CD4-positive, alpha-beta T cell treated with Interleukin-15 for 4 hours (primary cell): ENCODE measurements around the gene NEDD4L.
"Not testable (repeated sequence)": the region's sequence is repeated elsewhere in the genome, so short reads cannot be mapped to it uniquely, and the experiment has no call there.

Source experiments
- DNase-seq: peaks from one replicate; pipeline ENCODE4 v3.0.0-alpha.2; 2020; ENCODE audit warnings: low spot score

Gene NEDD4L

GRCh38 chr18:58269931-58270330 lies 225.9 kb downstream of the NEDD4L start:
- DNase-seq, result no peak

- no peak for DNase-seq
Measured at GRCh38 chr18:58270396-58270795, 226.4 kb downstream of the NEDD4L start.

- DNase-seq, result no peak
Measured at GRCh38 chr18:58271770-58272169, 227.7 kb downstream of the NEDD4L start.

DNA sequence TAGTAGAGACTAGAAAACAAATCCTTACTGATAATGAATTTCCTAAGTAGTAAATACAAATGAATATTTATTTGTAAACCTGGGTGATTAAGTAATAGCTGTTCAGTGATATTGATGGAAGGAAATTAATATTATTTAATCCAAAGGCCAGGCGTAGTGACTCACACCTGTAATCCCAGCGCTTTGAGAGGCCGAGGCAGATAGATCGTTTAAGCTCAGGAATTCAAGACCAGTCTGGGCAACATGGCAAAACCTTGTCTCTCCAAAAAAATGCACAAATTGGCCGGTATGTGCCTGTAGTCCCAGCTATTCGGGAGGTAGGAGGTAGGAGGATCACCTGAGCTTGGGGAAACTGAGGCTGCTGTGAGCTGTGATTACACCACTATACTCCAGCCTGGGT lies 228.2 kb downstream of the NEDD4L start:
- DNase-seq, result no peak

- no peak for DNase-seq
Measured at GRCh38 chr18:58272779-58273435, 228.9 kb downstream of the NEDD4L start.

DNA sequence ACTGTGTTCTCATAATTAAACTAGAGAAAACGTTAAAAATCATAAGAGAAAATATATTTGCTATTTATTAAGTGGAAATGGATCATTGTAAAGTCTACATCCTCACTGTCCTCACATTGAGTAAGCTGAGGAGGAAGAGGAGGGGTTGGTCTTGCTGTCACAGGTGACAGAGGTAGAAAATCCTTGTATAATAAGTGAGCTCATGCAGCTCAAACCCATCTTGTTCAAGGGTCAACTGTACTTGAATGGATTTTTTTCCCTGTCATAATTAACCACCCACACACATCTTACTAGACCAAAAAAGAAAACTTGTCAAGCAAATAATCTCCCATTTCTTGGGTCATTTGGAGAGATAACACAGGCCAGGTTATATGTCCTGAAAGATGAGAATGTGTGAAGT lies 231.2 kb downstream of the NEDD4L start:
- no peak for DNase-seq

DNA sequence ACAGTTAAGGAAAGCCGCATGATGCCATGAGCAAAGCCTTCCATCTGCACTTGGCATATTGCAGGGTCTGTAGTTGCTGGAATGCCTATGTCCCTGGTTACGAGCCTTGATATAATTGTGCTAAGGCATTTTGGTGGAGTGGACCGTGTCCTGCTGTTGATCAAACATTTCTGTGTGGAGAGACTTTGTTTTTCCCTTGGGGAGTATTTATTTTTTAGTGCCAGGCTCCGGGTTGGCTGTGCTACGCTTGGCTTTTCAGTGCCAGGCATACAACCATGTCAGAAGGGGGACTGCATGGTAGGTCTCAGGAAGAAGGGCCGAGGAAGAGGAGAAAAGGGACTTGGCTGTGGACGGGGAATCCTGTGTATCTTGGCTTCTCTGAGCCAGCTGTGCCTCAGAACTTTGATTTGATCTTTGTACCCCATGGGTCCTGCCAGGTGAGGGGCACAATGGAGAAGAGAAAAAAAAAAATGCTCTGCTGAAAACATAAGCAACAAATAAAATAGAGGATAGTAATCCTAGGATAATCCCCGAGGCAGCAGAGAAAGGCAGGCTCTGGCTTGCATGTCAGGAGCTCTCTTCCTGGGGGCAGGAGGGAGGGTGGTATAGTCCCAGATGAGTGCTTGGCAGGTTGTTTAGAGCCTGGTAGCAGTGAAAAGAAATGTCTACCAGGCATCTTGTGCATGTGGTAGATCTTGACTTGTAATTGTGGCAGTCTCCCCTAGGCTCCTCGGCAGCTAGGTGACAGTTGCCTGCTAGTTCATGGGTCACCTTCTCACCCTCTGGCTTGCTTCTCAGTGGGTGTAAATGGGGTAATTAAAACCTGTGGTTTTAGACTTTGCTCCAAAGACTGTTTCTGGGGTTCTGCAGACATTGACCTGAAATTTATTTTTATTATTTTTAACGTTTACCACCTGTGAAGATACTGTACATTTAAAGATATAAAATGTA lies 233.0 kb downstream of the NEDD4L start:
- DNase-seq, result no peak

DNA sequence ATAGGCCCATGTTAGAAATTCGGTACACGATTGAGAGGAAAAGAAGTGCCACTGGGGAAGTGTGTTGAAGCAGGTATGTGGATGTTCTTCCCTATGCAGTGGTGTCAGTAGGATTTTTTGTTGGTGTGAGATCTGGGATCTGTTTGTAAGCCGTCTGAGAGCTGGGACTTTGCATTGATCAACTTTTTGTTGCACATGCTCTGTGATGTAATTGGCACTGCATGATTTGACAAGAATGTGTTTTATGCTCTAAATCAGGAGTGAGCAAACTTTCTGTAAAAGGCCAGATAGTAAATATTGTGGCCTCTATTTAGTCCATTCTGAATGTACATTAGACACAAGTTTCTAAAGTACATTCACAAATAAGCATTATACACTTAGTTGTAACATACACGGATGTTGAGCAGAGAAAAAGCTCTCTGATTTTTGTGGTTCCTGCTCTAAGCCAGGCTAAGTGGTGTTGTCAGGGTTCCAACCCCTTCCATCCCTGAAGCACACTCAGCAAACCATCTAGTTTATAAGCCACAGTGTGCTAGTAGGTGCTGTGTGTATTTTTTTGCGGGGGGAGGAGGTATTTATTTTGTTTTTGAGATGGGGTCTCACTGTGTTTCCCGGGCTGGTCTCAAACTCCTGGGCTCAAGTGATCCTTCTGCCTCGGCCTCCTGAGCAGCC lies 235.6 kb downstream of the NEDD4L start:
- no peak for DNase-seq

- no peak for DNase-seq
Measured at GRCh38 chr18:58280191-58280590, 236.2 kb downstream of the NEDD4L start.

- not testable (repeated sequence) for DNase-seq
Measured at GRCh38 chr18:58282872-58283271, 238.8 kb downstream of the NEDD4L start.

DNA sequence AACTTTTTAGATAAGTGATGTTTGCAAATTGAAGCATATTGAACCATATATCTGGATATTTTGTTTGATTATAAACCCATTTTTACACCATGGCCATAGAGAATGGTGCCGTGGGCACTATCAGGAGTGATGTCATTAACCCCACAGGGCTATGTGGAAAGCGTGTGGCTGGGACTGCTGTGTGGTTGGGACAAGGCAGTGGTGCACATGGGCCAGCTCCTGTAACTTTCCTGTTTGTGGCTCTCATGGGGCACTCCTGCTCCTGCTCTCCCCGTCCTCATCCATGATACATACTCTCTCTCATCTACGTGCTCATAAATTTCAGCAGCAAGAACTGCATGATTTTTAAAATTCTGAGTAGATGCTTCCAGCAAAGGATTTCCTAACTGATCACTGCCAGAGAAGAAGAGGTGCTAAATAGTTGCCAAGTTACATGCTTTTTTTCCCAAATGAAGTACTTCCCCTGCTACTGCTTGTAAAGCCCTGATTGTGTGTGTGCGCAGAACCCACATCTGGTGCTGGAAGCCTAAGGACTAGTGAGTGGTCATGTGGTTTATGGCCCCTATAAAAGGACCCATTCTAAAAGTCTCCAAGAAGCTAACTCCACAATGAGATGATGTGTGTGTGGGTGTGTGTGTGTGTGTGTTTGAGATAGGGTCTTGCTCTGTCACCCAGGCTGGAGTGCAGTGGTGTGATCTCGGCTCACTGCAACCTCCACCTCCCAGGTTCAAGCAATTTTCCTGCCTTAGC lies 240.8 kb downstream of the NEDD4L start:
- no peak for DNase-seq

DNA sequence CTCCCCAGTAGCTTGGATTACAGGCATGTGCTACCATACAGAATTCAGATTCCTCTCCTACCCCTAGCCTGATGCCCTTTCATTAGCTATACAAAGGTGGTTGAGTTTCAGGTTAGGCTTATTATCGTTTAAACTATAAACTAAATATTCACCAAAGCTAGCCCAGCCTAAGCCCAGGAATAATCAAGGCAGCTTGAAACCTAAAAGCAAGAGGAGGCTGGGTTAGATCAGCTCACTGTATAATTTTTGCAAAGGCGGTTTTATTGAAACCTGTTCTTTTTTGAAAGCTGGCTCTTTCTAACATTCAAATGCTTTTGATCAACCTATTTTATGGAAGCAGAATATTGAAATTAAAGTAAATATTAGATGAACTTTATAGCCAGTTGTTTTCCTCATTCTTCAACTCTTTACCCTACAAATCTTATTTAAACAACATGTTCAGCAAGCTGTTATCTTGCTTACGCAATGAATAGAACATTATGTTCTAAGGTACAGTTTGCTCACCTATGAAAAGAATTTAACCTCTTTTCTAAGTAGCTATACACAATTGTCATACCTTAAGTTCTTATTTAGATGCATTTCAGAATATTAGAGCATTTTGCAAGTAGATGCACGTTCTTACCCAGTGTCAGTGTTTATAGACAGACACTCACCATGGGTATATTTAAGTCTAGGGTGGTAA lies 241.6 kb downstream of the NEDD4L start:
- no peak for DNase-seq

DNA sequence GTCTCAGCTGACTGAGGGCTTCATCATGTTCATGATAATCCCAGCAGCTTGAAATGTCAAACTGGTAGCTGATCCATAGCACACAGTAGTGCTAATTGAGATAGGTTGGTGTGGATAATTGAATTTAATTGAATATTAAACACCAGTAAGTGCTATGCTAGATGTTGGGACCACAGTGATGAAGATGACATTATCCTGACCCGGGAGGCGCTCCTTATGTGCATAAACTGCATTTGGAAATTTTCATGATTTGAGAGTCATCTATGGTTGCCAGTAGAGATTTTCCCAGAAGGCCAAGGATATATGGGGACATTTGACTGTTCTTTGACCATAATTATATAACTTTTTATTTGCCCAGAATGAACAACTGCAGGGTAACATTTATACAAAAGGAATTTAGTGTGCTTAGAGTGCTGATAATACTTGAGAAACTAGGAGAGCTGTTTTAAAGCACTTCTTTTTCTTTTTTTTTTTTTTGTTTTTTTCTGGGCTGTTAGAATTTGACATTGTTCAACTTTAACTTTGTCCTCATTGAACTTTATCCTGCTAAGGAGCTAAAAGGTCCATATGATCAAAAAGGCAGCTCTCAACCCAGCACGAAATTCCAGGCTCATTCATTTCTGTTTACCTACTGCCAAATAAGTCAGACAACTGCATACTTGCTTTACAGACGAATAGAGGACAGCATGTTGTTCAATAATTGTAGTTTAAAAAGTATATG lies 242.8 kb downstream of the NEDD4L start:
- no peak for DNase-seq

GRCh38 chr18:58287353-58288274 lies 243.6 kb downstream of the NEDD4L start:
- no peak for DNase-seq

DNA sequence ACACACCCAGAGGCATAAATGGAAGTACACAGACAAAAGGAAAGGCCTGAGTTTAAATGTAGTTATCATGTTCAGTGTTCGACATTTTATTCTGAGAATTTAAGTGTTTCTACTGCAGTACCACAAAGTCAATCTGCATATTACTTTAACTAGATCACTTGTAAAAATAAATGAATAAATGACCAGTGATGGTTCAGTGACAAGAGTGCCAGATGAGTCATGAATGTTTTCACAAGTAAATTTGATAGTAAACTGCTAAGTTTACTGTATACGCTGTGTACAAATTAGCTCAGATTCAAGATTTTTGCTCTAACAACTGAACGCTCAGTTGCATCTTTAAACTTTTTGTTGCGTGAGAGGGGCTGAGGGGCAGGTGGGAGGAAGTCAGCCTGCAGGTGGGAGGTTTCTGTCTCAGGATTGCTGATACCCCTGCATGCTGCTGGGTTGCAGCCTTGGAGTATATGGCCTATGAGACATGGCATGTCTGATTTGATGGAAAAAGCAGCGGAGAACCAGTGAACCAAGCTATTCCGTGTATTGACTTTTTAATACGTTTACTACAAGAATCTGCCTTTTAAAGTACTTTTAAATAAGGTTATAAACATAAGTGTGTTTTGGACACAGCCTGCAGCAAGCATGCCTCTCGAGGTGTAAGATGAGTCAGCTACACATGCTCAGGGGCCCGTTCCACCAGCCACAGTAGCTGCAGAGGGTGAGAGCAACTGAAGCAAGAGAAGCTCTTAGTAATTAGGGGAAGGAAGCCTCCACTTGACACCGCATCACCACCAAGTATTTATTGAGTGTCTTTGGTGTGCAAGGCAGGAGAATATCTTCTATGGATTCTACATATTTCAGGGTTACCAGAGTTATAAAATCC lies 245.1 kb downstream of the NEDD4L start:
- no peak for DNase-seq

- no peak for DNase-seq
Measured at GRCh38 chr18:58290116-58290695, 246.2 kb downstream of the NEDD4L start.

- no peak for DNase-seq
Measured at GRCh38 chr18:58291131-58291530, 247.1 kb downstream of the NEDD4L start.

GRCh38 chr18:58292638-58293037 lies 248.6 kb downstream of the NEDD4L start:
- no peak for DNase-seq
